GM12801 (cell line): ENCODE measurements around the gene GEN1.

Source experiments
- TF ChIP-seq, protein P1 (sequence below): IDR thresholded peaks from one replicate; pipeline ENCODE4 v1.5.1; 2011; ENCODE audit warnings: control low read depth; ENCODE audit not compliant: insufficient read length; ENCODE audit errors: extremely low read depth

Gene GEN1

DNA sequence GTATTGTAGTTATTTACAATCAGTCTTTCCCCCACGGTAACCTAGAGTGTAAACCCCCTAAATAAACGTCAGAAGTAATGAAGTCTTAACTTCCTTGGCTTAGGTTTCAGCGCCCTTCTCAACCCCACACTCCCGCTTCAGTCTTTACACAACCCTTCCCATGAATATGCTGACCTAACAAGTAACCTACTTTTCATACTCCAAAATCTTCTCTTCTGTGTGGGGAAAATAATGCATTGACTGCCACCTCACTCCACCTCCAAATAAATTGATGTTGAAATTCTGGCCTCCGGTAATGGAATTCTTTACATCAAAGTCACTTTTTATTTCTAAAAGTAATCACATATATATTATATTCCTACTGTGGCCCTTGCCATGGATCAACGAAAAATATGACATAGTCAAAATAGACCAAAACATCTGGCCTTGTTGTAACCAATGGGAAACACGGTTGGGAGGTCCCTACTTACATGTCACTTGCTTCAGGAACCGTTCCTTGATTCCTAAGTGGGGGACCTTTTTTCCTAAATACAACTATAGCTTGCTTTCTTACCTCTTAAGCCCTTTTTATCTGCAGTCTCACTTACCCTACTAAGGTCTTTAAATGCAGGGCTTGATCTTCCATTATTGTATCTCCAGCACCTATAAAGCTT lies 961 bp downstream of the GEN1 start:
- TF ChIP-seq, protein P1, sequence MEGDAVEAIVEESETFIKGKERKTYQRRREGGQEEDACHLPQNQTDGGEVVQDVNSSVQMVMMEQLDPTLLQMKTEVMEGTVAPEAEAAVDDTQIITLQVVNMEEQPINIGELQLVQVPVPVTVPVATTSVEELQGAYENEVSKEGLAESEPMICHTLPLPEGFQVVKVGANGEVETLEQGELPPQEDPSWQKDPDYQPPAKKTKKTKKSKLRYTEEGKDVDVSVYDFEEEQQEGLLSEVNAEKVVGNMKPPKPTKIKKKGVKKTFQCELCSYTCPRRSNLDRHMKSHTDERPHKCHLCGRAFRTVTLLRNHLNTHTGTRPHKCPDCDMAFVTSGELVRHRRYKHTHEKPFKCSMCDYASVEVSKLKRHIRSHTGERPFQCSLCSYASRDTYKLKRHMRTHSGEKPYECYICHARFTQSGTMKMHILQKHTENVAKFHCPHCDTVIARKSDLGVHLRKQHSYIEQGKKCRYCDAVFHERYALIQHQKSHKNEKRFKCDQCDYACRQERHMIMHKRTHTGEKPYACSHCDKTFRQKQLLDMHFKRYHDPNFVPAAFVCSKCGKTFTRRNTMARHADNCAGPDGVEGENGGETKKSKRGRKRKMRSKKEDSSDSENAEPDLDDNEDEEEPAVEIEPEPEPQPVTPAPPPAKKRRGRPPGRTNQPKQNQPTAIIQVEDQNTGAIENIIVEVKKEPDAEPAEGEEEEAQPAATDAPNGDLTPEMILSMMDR = no peak

DNA sequence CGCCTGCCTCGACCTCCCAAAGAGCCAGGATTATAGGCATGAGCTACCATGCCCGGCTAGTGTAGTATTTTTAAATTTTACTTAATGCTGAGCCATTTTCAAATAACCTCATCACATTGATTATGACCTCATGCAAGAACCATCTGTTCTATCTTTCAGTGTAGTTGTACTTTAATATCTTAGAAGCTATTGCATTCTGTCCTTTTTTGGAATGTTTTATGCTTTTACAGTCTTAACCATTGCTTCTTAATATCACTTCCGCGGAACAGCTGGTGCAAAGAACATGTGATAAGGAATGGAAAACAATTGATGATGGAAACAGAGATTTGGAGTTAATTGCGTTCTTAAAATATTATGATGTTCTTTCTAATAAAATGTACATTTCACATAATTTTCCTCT lies 2.7 kb downstream of the GEN1 start:
- TF ChIP-seq, protein P1 = no peak

DNA sequence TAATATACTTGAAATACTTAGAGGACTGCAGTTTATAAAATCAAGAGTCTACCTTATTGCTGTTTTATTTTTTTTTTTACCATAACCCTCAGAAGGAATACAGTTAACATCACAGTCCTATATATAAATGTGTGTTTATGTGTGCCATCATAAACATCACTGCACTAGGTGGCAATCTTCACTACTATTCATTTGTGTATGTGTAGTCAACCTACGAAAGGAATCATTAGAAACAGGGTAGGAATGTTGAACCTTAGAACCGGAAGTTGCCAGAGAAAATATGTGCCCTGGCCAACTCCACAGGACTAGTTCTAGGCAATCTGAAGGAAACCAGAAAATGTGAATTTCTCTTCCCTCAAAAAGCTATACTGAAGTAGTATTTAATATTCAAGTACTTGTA lies 3.4 kb downstream of the GEN1 start:
- TF ChIP-seq, protein P1 = no peak

DNA sequence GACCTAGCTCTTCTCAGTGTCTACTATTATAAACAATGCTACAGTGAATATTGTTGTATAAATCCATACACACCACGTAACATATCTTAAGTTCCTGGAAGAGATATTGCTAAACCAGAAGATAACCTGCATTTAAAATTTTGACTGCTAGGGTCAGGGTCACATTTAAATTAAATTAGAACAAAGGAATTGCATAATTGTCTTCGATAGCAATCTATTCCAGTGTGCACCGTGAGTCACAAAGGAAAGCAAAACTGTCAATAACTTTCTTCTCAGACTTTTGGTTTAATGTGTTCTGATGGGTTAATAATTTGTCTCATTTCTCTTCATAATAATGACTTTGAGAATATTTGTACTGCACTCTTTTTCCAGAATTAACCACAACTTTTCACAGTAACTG lies 4.2 kb downstream of the GEN1 start:
- TF ChIP-seq, protein P1 = no peak

DNA sequence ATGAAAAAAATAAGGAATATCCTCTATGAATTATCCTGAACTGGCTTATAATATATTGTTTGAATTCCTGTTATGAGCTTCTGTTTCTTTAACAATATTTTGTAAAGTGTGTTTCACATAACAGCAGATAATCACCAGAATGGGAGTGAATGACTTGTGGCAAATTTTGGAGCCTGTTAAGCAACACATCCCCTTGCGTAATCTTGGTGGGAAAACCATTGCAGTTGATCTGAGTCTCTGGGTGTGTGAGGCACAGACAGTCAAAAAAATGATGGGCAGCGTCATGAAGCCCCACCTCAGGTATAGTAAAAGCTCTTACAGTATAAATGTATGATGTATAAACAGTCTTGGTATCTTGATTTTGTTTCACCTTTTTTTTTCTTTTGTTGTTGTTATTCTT lies 5.9 kb downstream of the GEN1 start:
- TF ChIP-seq, protein P1 = no peak

DNA sequence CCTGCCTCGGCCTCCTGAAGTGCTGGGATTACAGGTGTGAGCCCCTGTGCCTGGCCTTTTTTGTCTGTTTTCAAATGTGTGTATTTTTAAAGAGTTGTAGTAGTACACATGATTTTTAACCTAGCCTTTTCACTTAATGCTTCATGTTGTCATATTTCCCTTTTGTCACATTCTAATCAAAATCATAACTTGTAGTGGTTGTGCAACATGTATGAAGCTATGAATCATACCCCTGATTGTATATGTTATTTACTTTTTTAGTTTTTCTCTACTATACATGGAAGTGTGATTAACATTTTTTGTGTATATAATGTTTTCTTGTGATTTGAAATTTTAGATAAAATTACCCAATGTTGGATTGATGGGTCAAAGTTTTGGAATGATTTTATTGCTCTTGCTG lies 8.5 kb downstream of the GEN1 start:
- TF ChIP-seq, protein P1 = no peak

DNA sequence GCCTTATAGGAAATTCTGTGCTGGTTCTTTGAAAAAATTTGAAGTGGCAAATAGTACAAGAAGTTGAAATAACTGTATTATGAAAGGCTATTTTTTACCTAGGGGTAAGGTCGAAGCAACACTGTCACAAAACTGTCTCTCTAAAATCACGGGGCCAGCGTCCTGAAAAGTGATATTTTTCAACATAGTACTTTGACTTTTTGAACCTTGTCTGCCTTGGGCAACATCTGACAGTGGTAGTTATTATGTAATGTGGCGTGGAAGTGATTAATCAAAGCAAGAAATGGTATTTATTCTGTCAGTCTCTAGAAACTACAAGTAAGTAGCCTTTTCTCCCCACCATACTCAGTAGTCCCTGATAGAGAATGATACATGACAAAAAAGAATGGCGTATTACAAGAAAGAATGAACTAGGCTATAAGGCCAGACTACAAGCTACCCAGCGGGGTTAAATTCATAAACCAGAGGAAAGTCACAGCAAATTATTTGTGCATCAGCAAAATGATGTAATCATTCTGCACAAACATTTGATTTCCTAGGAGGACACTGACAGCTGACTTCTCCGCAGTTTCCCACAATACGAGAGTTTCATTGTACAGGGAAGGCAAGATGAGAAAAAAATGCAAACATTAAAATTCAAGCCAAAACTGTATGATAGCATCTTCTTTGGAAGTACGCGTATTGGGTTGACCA lies 9.8 kb downstream of the GEN1 start:
- TF ChIP-seq, protein P1 = no peak
